ENCODE results near the gene PATZ1. TPM values are rescaled to one million over a fixed set of nuclear protein-coding genes. Genes with fewer than 3 reads are reported as not detected.

Gene PATZ1
- total RNA-seq, 2 experiments from 2014 or later = 49.2 to 53.4 TPM

DNA sequence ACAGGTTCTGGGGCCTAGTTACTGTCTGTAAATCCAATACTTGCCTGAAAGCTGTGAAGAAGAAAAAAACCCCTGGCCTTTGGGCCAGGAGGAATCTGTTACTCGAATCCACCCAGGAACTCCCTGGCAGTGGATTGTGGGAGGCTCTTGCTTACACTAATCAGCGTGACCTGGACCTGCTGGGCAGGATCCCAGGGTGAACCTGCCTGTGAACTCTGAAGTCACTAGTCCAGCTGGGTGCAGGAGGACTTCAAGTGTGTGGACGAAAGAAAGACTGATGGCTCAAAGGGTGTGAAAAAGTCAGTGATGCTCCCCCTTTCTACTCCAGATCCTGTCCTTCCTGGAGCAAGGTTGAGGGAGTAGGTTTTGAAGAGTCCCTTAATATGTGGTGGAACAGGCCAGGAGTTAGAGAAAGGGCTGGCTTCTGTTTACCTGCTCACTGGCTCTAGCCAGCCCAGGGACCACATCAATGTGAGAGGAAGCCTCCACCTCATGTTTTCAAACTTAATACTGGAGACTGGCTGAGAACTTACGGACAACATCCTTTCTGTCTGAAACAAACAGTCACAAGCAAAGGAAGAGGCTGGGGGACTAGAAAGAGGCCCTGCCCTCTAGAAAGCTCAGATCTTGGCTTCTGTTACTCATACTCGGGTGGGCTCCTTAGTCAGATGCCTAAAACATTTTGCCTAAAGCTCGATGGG, 67.4 kb downstream of the PATZ1 start:
- DNase-seq (ENCODE audit: low spot score) = no peak
- H3K4me2 ChIP-seq (ENCODE audit: low read length) = no peak overlapping the region
- intact Hi-C loops (cut with micrococcal nuclease; ENCODE audit: unreplicated experiment) = no loop called here
- H3K4me1 ChIP-seq (ENCODE audit: insufficient read depth, low read length, poor library complexity, severe bottlenecking) = no peaks in the 10 kb centered on the region
- no TSS peak for BruUV-seq (replicated peaks)
- no peak for TF ChIP-seq EZH2phosphoT487 (IDR thresholded peaks at IDR 0.05; ENCODE audit: borderline replicate concordance, low read depth, low read length)
- TF ChIP-seq, protein P1, sequence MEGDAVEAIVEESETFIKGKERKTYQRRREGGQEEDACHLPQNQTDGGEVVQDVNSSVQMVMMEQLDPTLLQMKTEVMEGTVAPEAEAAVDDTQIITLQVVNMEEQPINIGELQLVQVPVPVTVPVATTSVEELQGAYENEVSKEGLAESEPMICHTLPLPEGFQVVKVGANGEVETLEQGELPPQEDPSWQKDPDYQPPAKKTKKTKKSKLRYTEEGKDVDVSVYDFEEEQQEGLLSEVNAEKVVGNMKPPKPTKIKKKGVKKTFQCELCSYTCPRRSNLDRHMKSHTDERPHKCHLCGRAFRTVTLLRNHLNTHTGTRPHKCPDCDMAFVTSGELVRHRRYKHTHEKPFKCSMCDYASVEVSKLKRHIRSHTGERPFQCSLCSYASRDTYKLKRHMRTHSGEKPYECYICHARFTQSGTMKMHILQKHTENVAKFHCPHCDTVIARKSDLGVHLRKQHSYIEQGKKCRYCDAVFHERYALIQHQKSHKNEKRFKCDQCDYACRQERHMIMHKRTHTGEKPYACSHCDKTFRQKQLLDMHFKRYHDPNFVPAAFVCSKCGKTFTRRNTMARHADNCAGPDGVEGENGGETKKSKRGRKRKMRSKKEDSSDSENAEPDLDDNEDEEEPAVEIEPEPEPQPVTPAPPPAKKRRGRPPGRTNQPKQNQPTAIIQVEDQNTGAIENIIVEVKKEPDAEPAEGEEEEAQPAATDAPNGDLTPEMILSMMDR (conservative IDR thresholded peaks at IDR 0.05; ENCODE audit: low read length) = no peak
- no peak overlapping the region for H2AFZ ChIP-seq (ENCODE audit: low read length)
- no peak overlapping the region for H3K27ac ChIP-seq (ENCODE audit: low read depth, low read length, poor library complexity, severe bottlenecking)
- no peaks in the 10 kb centered on the region for H3K9me2 ChIP-seq (ENCODE audit: insufficient read depth, low read length)
- no peaks in the 10 kb centered on the region for H4K20me1 ChIP-seq (ENCODE audit: insufficient read depth, low read length)
- POLR2A ChIA-PET = no interaction called here
- CTCF ChIA-PET (ENCODE audit: unreplicated experiment) = no interaction called here
- no peaks in the 10 kb centered on the region for H3K9me3 ChIP-seq (ENCODE audit: low read length)
- H3K4me3 ChIP-seq (ENCODE audit: low read depth, low read length, poor library complexity, severe bottlenecking) = no peak overlapping the region
- H3K36me3 ChIP-seq (ENCODE audit: insufficient read depth, low read length) = peaks cover 64% of the 10 kb centered on the region
- no peaks in the 10 kb centered on the region for H3K79me2 ChIP-seq (ENCODE audit: insufficient read depth, low read depth, low read length)

GRCh38 chr22:31278151-31278621, 68.0 kb downstream of the PATZ1 start:
- H3K4me1 ChIP-seq (ENCODE audit: insufficient read depth, low read length, poor library complexity, severe bottlenecking) = no peaks in the 10 kb centered on the region
- ChIA-PET CTCF (ENCODE audit: unreplicated experiment) (no interaction called here), POLR2A (no interaction called here)
- H3K4me2 ChIP-seq (ENCODE audit: low read length) = no peak overlapping the region
- no peak overlapping the region for H2AFZ ChIP-seq (ENCODE audit: low read length)
- no peak for DNase-seq (ENCODE audit: low spot score)
- no TSS peak for BruUV-seq (replicated peaks)
- no peaks in the 10 kb centered on the region for H3K9me2 ChIP-seq (ENCODE audit: insufficient read depth, low read length)
- no peak overlapping the region for H3K27ac ChIP-seq (ENCODE audit: low read depth, low read length, poor library complexity, severe bottlenecking)
- H3K36me3 ChIP-seq (ENCODE audit: insufficient read depth, low read length) = peaks cover 69% of the 10 kb centered on the region
- no peak for TF ChIP-seq EZH2phosphoT487 (IDR thresholded peaks at IDR 0.05; ENCODE audit: borderline replicate concordance, low read depth, low read length)
- TF ChIP-seq, protein P1 (conservative IDR thresholded peaks at IDR 0.05; ENCODE audit: low read length) = no peak
- no peak overlapping the region for H3K4me3 ChIP-seq (ENCODE audit: low read depth, low read length, poor library complexity, severe bottlenecking)
- intact Hi-C loops (cut with micrococcal nuclease; ENCODE audit: unreplicated experiment) = no loop called here
- H4K20me1 ChIP-seq (ENCODE audit: insufficient read depth, low read length) = no peaks in the 10 kb centered on the region
- no peaks in the 10 kb centered on the region for H3K79me2 ChIP-seq (ENCODE audit: insufficient read depth, low read depth, low read length)
- no peaks in the 10 kb centered on the region for H3K9me3 ChIP-seq (ENCODE audit: low read length)

GRCh38 chr22:31277741-31278140, 68.4 kb downstream of the PATZ1 start:
- POLR2A ChIA-PET = no interaction called here
- no TSS peak for BruUV-seq (replicated peaks)
- Histone ChIP-seq H3K79me2 (ENCODE audit: insufficient read depth, low read depth, low read length) (no peaks in the 10 kb centered on the region), H3K9me2 (ENCODE audit: insufficient read depth, low read length) (no peaks in the 10 kb centered on the region), H4K20me1 (ENCODE audit: insufficient read depth, low read length) (no peaks in the 10 kb centered on the region), H3K4me1 (ENCODE audit: insufficient read depth, low read length, poor library complexity, severe bottlenecking) (no peaks in the 10 kb centered on the region), H3K27ac (ENCODE audit: low read depth, low read length, poor library complexity, severe bottlenecking) (no peak overlapping the region), H3K36me3 (ENCODE audit: insufficient read depth, low read length) (peaks cover 69% of the 10 kb centered on the region), H3K4me3 (ENCODE audit: low read depth, low read length, poor library complexity, severe bottlenecking) (no peak overlapping the region), H3K4me2 (ENCODE audit: low read length) (no peak overlapping the region), H3K9me3 (ENCODE audit: low read length) (no peaks in the 10 kb centered on the region), H2AFZ (ENCODE audit: low read length) (no peak overlapping the region)
- intact Hi-C loops (cut with micrococcal nuclease; ENCODE audit: unreplicated experiment) = no loop called here
- no peak for DNase-seq (ENCODE audit: low spot score)
- TF ChIP-seq EZH2phosphoT487 (IDR thresholded peaks at IDR 0.05; ENCODE audit: borderline replicate concordance, low read depth, low read length) = no peak
- TF ChIP-seq, protein P1 (conservative IDR thresholded peaks at IDR 0.05; ENCODE audit: low read length) = no peak
- CTCF ChIA-PET (ENCODE audit: unreplicated experiment) = no interaction called here

All from OCI-LY7 (cell line).